GM12878 (cell line): Measurements from ENCODE around the gene NXN. TPM values are rescaled to one million over a fixed set of nuclear protein-coding genes. Genes with fewer than 3 reads are reported as not detected.

ENCODE experiments used
- ATAC-seq: fragments of 200-7000 bp; cut with Tn5 transposase; 3 replicates; pipeline ENCODE4 v1.9.1; 2020; ENCODE audit warnings: mild to moderate bottlenecking, moderate library complexity
- BruUV-seq: library from RNA; stranded (reverse); fragments of 400-500 nt; replicated peaks from 2 replicates; lab custom pipeline; 2021; lab: Mats Ljungman, UMichigan
- CTCF ChIA-PET: fragments of 300-600 bp; sonication (Branson Sonifier 250); formaldehyde crosslinking; extraction: SDS; loops from one replicate; lab custom pipeline; 2021; ENCODE audit warnings: inconsistent platforms; lab: Yijun Ruan, JAX
- POLR2A ChIA-PET: fragments of 350-600 bp; formaldehyde crosslinking; extraction: SDS; loops from one replicate; lab custom pipeline; 2021; ENCODE audit warnings: inconsistent platforms; lab: Charles Lee
- RAD21 ChIA-PET: fragments of 300-600 bp; sonication (Branson Sonifier 250); formaldehyde crosslinking; loops from one replicate; lab custom pipeline; 2023; ENCODE audit warnings: antibody characterized with exemption; ENCODE audit not compliant: unreplicated experiment; lab: Charles Lee
- SMC1A ChIA-PET: fragments of 300-600 bp; sonication (Branson Sonifier 250); formaldehyde crosslinking; loops from one replicate; lab custom pipeline; 2023; ENCODE audit not compliant: unreplicated experiment, uncharacterized antibody; lab: Charles Lee
- DNase-seq: peaks from one replicate; pipeline ENCODE4 v3.0.0-alpha.2; 2011; ENCODE audit warnings: low read depth, low spot score
- FAIRE-seq: peaks from 3 replicates; lab custom pipeline; 2011; peaks lifted over from hg19 to GRCh38; lab: Jason Lieb, UNC
- H2AFZ ChIP-seq: 2 replicates; pipeline ENCODE4 v1.6.0; 2011; ENCODE audit warnings: low read depth, low read length, control low read depth; ENCODE audit not compliant: control insufficient read depth
- H3K27ac ChIP-seq: 2 replicates; pipeline ENCODE4 v1.5.1; 2011; ENCODE audit warnings: control low read depth; ENCODE audit not compliant: control insufficient read depth, insufficient read depth
- H3K27me3 ChIP-seq, 2 experiments: replicated peaks in 1 of 2; 2 replicates each; pipeline versions ENCODE4 v1.6.0 to v1.6.1; 2011; ENCODE audit warnings: low read length in 1 of 2; ENCODE audit not compliant: control insufficient read depth in 2 of 2, insufficient read depth in 2 of 2
- H3K36me3 ChIP-seq, 2 experiments: 2 replicates each; pipeline ENCODE4 v1.5.1; 2011; ENCODE audit warnings: low read length in 1 of 2; ENCODE audit not compliant: control insufficient read depth in 2 of 2, insufficient read depth in 2 of 2
- H3K4me1 ChIP-seq: 2 replicates; pipeline ENCODE4 v1.6.1; 2011; ENCODE audit warnings: mild to moderate bottlenecking, low read length, moderate library complexity, mixed read lengths; ENCODE audit not compliant: control insufficient read depth, insufficient read depth
- H3K4me2 ChIP-seq: 2 replicates; pipeline ENCODE4 v1.6.0; 2011; ENCODE audit warnings: control low read depth; ENCODE audit not compliant: control insufficient read depth, insufficient read depth
- H3K4me3 ChIP-seq: fragments of 200-600 bp; sonication (generic); 2 replicates; pipeline ENCODE4 v1.5.1; 2016
- H3K79me2 ChIP-seq: 2 replicates; pipeline ENCODE4 v1.6.0; 2011; ENCODE audit warnings: low read length; ENCODE audit not compliant: control insufficient read depth, insufficient read depth
- H3K9ac ChIP-seq: 2 replicates; pipeline ENCODE4 v1.8.0; 2011; ENCODE audit warnings: low read length, control low read depth, mixed read lengths; ENCODE audit not compliant: control insufficient read depth, insufficient read depth
- H3K9me3 ChIP-seq: replicated peaks from 3 replicates; pipeline ENCODE4 v1.5.1; 2011; ENCODE audit warnings: mild to moderate bottlenecking, low read length; ENCODE audit not compliant: control insufficient read depth, insufficient read depth
- H4K20me1 ChIP-seq: 2 replicates; pipeline ENCODE4 v1.6.0; 2011; ENCODE audit not compliant: control insufficient read depth, insufficient read depth
- ASH2L ChIP-seq: fragments of 300-600, 200-600 bp; sonication (generic); IDR thresholded peaks from 2 replicates; pipeline ENCODE4 v1.6.1; 2017; ENCODE audit warnings: low read depth, mild to moderate bottlenecking, borderline replicate concordance
- BCL3 ChIP-seq: IDR thresholded peaks from 2 replicates; pipeline ENCODE4 v1.6.1; 2011; ENCODE audit warnings: borderline replicate concordance, low read depth, mild to moderate bottlenecking, moderate library complexity, low read length; ENCODE audit not compliant: insufficient read depth, poor library complexity, severe bottlenecking
- CBX3 ChIP-seq: fragments of 200-600 bp; sonication (generic); IDR thresholded peaks from 2 replicates; pipeline ENCODE4 v1.6.1; 2016; ENCODE audit warnings: low read depth, borderline replicate concordance
- CREB1 ChIP-seq: IDR thresholded peaks from 2 replicates; pipeline ENCODE4 v1.6.1; 2012; ENCODE audit warnings: low read depth, mild to moderate bottlenecking, inconsistent platforms
- EZH2 ChIP-seq: IDR thresholded peaks from 2 replicates; pipeline ENCODE4 v1.6.1; 2012; ENCODE audit warnings: low read depth, mild to moderate bottlenecking, control low read depth, inconsistent platforms, low read length, borderline replicate concordance; ENCODE audit not compliant: control insufficient read depth
- MYC ChIP-seq: IDR thresholded peaks from 2 replicates; pipeline ENCODE4 v1.6.1; 2011; ENCODE audit warnings: mild to moderate bottlenecking, low read length, moderate library complexity, inconsistent platforms; ENCODE audit not compliant: insufficient read depth, insufficient replicate concordance, insufficient read length, severe bottlenecking
- NBN ChIP-seq: fragments of 450-650 bp; IDR thresholded peaks from 2 replicates; pipeline ENCODE4 v1.6.1; 2016
- NFYB ChIP-seq: IDR thresholded peaks from 2 replicates; pipeline ENCODE4 v1.6.1; 2011; ENCODE audit warnings: low read depth, mild to moderate bottlenecking, low read length, improper control_type of control experiment, moderate library complexity; ENCODE audit not compliant: insufficient read depth
- NR2C1 ChIP-seq: fragments of 450-650 bp; IDR thresholded peaks from 2 replicates; pipeline ENCODE4 v1.6.1; 2017; ENCODE audit warnings: antibody characterized with exemption, mild to moderate bottlenecking, moderate library complexity
- NR2F1 ChIP-seq: fragments of 450-650 bp; conservative IDR thresholded peaks from 2 replicates; pipeline ENCODE4 v1.6.1; 2017; ENCODE audit warnings: mild to moderate bottlenecking
- POLR2AphosphoS2 ChIP-seq: IDR thresholded peaks from 2 replicates; pipeline ENCODE4 v1.6.1; 2011; ENCODE audit warnings: low read depth, mild to moderate bottlenecking, low read length, improper control_type of control experiment, moderate library complexity
- RBBP5 ChIP-seq: fragments of 200-600 bp; sonication (generic); conservative IDR thresholded peaks from 2 replicates; pipeline ENCODE4 v1.6.1; 2016
- RCOR1 ChIP-seq: conservative IDR thresholded peaks from 2 replicates; pipeline ENCODE4 v1.6.1; 2012; ENCODE audit warnings: low read depth, low read length, improper control_type of control experiment
- REST ChIP-seq: IDR thresholded peaks from 2 replicates; pipeline ENCODE4 v1.6.1; 2012; ENCODE audit warnings: mild to moderate bottlenecking, low read depth, low read length
- RUNX3 ChIP-seq: IDR thresholded peaks from 2 replicates; pipeline ENCODE4 v1.6.1; 2012; ENCODE audit warnings: low read length, inconsistent platforms
- TARDBP ChIP-seq: IDR thresholded peaks from 2 replicates; pipeline ENCODE4 v1.6.1; 2016; ENCODE audit warnings: borderline replicate concordance
- ZNF217 ChIP-seq: fragments of 450-650 bp; IDR thresholded peaks from 2 replicates; pipeline ENCODE4 v1.6.1; 2017; ENCODE audit warnings: antibody characterized with exemption, mild to moderate bottlenecking
- WGBS: methylation state at CpG from one replicate; pipeline ENCODE4 v1.1.6; 2016; ENCODE audit warnings: low lambda C conversion rate; ENCODE audit not compliant: insufficient replicate concordance, insufficient coverage; ENCODE audit errors: missing lambda C conversion rate; 5-methylcytosine and 5-hydroxymethylcytosine counted together
- in situ Hi-C: fragments of 300-500 bp; cut with MboI; formaldehyde crosslinking; loops from 9 replicates; pipeline ENCODE4 v1.14.3; 2018; ENCODE audit warnings: mixed read lengths
- intact Hi-C: fragments of 100-400 bp; cut with micrococcal nuclease; formaldehyde crosslinking; loops from one replicate; pipeline ENCODE4 v1.14.2; 2022; ENCODE audit not compliant: unreplicated experiment
- polyA plus RNA-seq, 11 experiments: library from polyadenylated mRNA; depleted of rRNA in 4 of 11; unstranded in 6 of 11; stranded (reverse) in 5 of 11; fragments of >200 nt; fragmentation: Nextera tagmentation in 4 of 11; fragmentation: Illumina TruSeq in 1 of 11; extraction: Ambion mirVana in 4 of 11; extraction: Trizol in 1 of 11; gene quantifications; 1 replicate in 1 of 11; 2 replicates in 10 of 11; pipeline versions ENCODE4 v1.2.1 to v1.2.3, GENCODE V29; 2011 to 2016; ENCODE audit warnings: inconsistent platforms in 2 of 11, missing spikeins in 2 of 11, low read depth in 1 of 11
- total RNA-seq, 4 experiments: library from RNA; depleted of rRNA in 3 of 4; stranded (reverse); fragments of >200 nt in 3 of 4; fragmentation: Illumina TruSeq in 1 of 4; extraction: Trizol in 1 of 4; gene quantifications; 2 replicates each; pipeline versions ENCODE4 v1.2.1 to v1.2.3, GENCODE V29; 2013 to 2021
- TF ChIP-seq, protein P1 (sequence below): IDR thresholded peaks from 2 replicates; pipeline ENCODE4 v1.6.1; 2012; ENCODE audit warnings: low read depth, low read length, improper control_type of control experiment
- TF ChIP-seq, protein P2 (sequence below): IDR thresholded peaks from 2 replicates; pipeline ENCODE4 v1.6.1; 2012; ENCODE audit warnings: low read depth, low read length, improper control_type of control experiment

The NXN gene
- total and polyA plus RNA-seq, 10 of the 15 experiments (the other 5 are each of a cell fraction or from before 2014, with no cell fraction given) = 0.04 to 1.2 (median 0.30) TPM

DNA sequence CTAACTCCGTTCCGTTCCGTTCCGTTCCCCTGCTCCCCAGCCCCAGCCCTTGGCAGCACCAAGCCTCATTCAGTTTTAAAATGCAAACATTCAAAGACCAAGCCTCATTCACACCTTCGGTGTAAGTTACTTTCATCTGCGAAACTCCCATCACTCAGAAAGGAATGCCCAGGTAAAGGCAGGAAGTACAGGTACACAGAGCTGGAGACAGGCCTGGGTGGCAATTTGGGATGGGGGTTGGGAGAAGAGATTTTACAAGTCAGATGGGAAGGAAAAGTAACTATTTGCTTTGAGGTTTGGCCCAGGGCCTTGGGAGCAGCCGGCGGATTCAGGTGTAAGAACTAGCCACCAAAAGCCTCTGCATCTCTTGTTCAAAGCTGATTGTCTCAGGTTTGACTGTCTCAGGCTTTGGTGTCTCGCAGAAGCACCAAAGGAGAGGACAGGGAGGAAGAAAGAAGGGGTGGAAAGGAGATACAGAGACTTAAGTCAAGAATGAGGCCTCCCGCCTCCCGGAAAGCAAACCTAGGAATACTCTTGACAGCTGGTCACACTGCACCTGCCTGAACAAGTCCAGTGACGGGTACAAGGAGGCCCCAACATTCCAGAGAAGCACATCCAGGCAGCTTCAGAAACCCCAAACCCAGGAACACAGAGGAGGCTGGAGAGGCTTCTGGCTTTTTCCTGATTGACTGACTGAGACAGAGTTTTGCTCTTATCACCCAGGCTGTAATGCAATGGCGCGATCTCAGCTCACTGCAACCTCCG, 54.7 kb downstream of the NXN start:
- DNase-seq = no peak
- BruUV-seq = no TSS peak
- H3K4me1 ChIP-seq = no peaks in the 10 kb centered on the region
- no peak overlapping the region for H3K9ac ChIP-seq
- H2AFZ ChIP-seq = no peak overlapping the region
- intact Hi-C loops (no loop called here), in situ Hi-C loops (no loop called here)
- H3K79me2 ChIP-seq = no peaks in the 10 kb centered on the region
- CTCF ChIA-PET = no interaction called here
- no peak for FAIRE-seq
- no peak overlapping the region for H3K4me2 ChIP-seq
- no peaks in the 10 kb centered on the region for H3K9me3 ChIP-seq
- no peaks in the 10 kb centered on the region for H4K20me1 ChIP-seq
- no peaks in the 10 kb centered on the region for H3K36me3 ChIP-seq
- POLR2A ChIA-PET = no interaction called here
- no peak for ATAC-seq
- no peak overlapping the region for H3K4me3 ChIP-seq
- H3K27me3 ChIP-seq = no peaks in the 10 kb centered on the region; a peak in 2 of 4 replicates
- no peak overlapping the region for H3K27ac ChIP-seq
- RAD21 ChIA-PET = no interaction called here
- 64% methylated on average over 15 of the region's 15 CpGs for WGBS
- SMC1A ChIA-PET = no interaction called here
- no peak for TF ChIP-seq MYC
- no peak for TF ChIP-seq NBN
- TF ChIP-seq RBBP5 = no peak
- no peak for TF ChIP-seq ZNF217
- no peak for TF ChIP-seq EZH2
- TF ChIP-seq RUNX3 = no peak
- TF ChIP-seq, protein P1, sequence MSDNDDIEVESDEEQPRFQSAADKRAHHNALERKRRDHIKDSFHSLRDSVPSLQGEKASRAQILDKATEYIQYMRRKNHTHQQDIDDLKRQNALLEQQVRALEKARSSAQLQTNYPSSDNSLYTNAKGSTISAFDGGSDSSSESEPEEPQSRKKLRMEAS = no peak
- TF ChIP-seq CREB1 = no peak
- TF ChIP-seq REST = no peak
- TF ChIP-seq TARDBP = no peak
- TF ChIP-seq, protein P2, sequence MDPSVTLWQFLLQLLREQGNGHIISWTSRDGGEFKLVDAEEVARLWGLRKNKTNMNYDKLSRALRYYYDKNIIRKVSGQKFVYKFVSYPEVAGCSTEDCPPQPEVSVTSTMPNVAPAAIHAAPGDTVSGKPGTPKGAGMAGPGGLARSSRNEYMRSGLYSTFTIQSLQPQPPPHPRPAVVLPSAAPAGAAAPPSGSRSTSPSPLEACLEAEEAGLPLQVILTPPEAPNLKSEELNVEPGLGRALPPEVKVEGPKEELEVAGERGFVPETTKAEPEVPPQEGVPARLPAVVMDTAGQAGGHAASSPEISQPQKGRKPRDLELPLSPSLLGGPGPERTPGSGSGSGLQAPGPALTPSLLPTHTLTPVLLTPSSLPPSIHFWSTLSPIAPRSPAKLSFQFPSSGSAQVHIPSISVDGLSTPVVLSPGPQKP = no peak
- no peak for TF ChIP-seq RCOR1
- TF ChIP-seq NFYB = no peak
- TF ChIP-seq POLR2AphosphoS2 = no peak
- TF ChIP-seq ASH2L = no peak
- TF ChIP-seq BCL3 = no peak
- no peak for TF ChIP-seq CBX3
- no peak for TF ChIP-seq NR2C1
- no peak for TF ChIP-seq NR2F1
